Spleen (tissue), 7 donors: Measurements from ENCODE around the gene FRYL.

Experiments used
- POLR2A ChIP-seq, 3 donors: fragments of 450-650 bp; IDR thresholded peaks; one replicate each; pipeline ENCODE4 v1.5.1; 2017; ENCODE audit warnings: antibody characterized with exemption in 3 of 3, mild to moderate bottlenecking in 1 of 3
- TF ChIP-seq, protein P1 (sequence below), 11 experiments: fragments of 200-600 bp in 7 of 11; fragments of 450-650 bp in 4 of 11; sonication (generic) in 4 of 11; IDR thresholded peaks in 8 of 11; conservative IDR thresholded peaks in 3 of 11; 1 replicate in 7 of 11; 2 replicates in 4 of 11; pipeline versions ENCODE4 v1.4.0 to v1.8.0; 2016 to 2021; ENCODE audit warnings: antibody characterized with exemption in 11 of 11, inconsistent platforms in 4 of 11, mild to moderate bottlenecking in 1 of 11
- donor health status: DM: no; HTN: no; CAD: no; lungs with moderate emphysema.
- donor health status: DM: no; HTN: no; CAD: no.
- donor health status: DM: no; HTN: no; CAD: no.

GRCh38 chr4:48591372-48591771, 188.7 kb downstream of the FRYL start:
- TF ChIP-seq, protein P1, sequence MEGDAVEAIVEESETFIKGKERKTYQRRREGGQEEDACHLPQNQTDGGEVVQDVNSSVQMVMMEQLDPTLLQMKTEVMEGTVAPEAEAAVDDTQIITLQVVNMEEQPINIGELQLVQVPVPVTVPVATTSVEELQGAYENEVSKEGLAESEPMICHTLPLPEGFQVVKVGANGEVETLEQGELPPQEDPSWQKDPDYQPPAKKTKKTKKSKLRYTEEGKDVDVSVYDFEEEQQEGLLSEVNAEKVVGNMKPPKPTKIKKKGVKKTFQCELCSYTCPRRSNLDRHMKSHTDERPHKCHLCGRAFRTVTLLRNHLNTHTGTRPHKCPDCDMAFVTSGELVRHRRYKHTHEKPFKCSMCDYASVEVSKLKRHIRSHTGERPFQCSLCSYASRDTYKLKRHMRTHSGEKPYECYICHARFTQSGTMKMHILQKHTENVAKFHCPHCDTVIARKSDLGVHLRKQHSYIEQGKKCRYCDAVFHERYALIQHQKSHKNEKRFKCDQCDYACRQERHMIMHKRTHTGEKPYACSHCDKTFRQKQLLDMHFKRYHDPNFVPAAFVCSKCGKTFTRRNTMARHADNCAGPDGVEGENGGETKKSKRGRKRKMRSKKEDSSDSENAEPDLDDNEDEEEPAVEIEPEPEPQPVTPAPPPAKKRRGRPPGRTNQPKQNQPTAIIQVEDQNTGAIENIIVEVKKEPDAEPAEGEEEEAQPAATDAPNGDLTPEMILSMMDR (IDR thresholded peaks at IDR 0.05 in 8 of 11, conservative IDR thresholded peaks at IDR 0.05 in 3 of 11) = no peak
- no peak for TF ChIP-seq POLR2A (IDR thresholded peaks at IDR 0.05)
